ENCODE results near the gene CNTNAP5.

Gene CNTNAP5

GRCh38 chr2:124740636-124741035, 715.5 kb downstream of the CNTNAP5 start:
- no peak for DNase-seq

GRCh38 chr2:124753842-124754241, 728.8 kb downstream of the CNTNAP5 start:
- DNase-seq = no peak

- no peak for DNase-seq
Measured at GRCh38 chr2:124755386-124755785, 730.3 kb downstream of the CNTNAP5 start.

GRCh38 chr2:124756048-124756447, 731.0 kb downstream of the CNTNAP5 start:
- no peak for DNase-seq

- no peak for DNase-seq
Measured at GRCh38 chr2:124762388-124762787, 737.3 kb downstream of the CNTNAP5 start.

GRCh38 chr2:124763611-124764010, 738.5 kb downstream of the CNTNAP5 start:
- DNase-seq = no peak

- no peak for DNase-seq
Measured at GRCh38 chr2:124774781-124775180, 749.7 kb downstream of the CNTNAP5 start.

GRCh38 chr2:124776332-124776731, 751.2 kb downstream of the CNTNAP5 start:
- DNase-seq = no peak

- DNase-seq = no peak
Measured at GRCh38 chr2:124778076-124778475, 753.0 kb downstream of the CNTNAP5 start.

- DNase-seq = no peak
Measured at GRCh38 chr2:124796647-124797046, 771.6 kb downstream of the CNTNAP5 start.

- no peak for DNase-seq
Measured at GRCh38 chr2:124797049-124797448, 772.0 kb downstream of the CNTNAP5 start.

GRCh38 chr2:124798551-124798950, 773.5 kb downstream of the CNTNAP5 start:
- DNase-seq = no peak

GRCh38 chr2:124804014-124804940, 779.2 kb downstream of the CNTNAP5 start:
- no peak for DNase-seq

GRCh38 chr2:124805060-124805459, 780.0 kb downstream of the CNTNAP5 start:
- DNase-seq = no peak

GRCh38 chr2:124810132-124810531, 785.0 kb downstream of the CNTNAP5 start:
- DNase-seq = no peak

- no peak for DNase-seq
Measured at GRCh38 chr2:124814968-124815745, 790.1 kb downstream of the CNTNAP5 start.

GRCh38 chr2:124816007-124816406, 790.9 kb downstream of the CNTNAP5 start:
- DNase-seq = no peak

GRCh38 chr2:124822516-124822915, 797.4 kb downstream of the CNTNAP5 start:
- DNase-seq = no peak

- DNase-seq = no peak
Measured at GRCh38 chr2:124824441-124824840, 799.4 kb downstream of the CNTNAP5 start.

- no peak for DNase-seq
Measured at GRCh38 chr2:124832521-124832920, 807.4 kb downstream of the CNTNAP5 start.

- DNase-seq = no peak
Measured at GRCh38 chr2:124834331-124834730, 809.2 kb downstream of the CNTNAP5 start.

- no peak for DNase-seq
Measured at GRCh38 chr2:124835331-124835730, 810.2 kb downstream of the CNTNAP5 start.

GRCh38 chr2:124836416-124836815, 811.3 kb downstream of the CNTNAP5 start:
- DNase-seq = no peak

- DNase-seq = no peak
Measured at GRCh38 chr2:124837496-124837895, 812.4 kb downstream of the CNTNAP5 start.

Measured in activated CD4-positive, alpha-beta T cell treated with anti-CD3 and anti-CD28 coated beads for 48 hours (primary cell).